ENCODE measurements around the gene TMEM170A.

TMEM170A gene

GRCh38 chr16:75483222-75483621 lies 18.7 kb upstream of the TMEM170A start:
- no peak for TF ChIP-seq MAX (IDR thresholded peaks at IDR 0.05; ENCODE audit: low read depth, low read length)
- no peak for TF ChIP-seq POLR2A (IDR thresholded peaks at IDR 0.05; ENCODE audit: extremely low read depth, insufficient read length)
- no peak for TF ChIP-seq CTCF (IDR thresholded peaks at IDR 0.05; ENCODE audit: low read depth, low read length)
- TF ChIP-seq MYC (IDR thresholded peaks at IDR 0.05; ENCODE audit: low read depth, low read length): no peak
- DNase-seq (ENCODE audit: low read depth): no peak
- H3K4me3 ChIP-seq (ENCODE audit: low read depth, low read length): no peak overlapping the region

- no peak overlapping the region for H3K4me3 ChIP-seq (ENCODE audit: low read depth, low read length)
- DNase-seq (ENCODE audit: low read depth): no peak
- TF ChIP-seq POLR2A (IDR thresholded peaks at IDR 0.05; ENCODE audit: extremely low read depth, insufficient read length) (no peak), MAX (IDR thresholded peaks at IDR 0.05; ENCODE audit: low read depth, low read length) (no peak), CTCF (IDR thresholded peaks at IDR 0.05; ENCODE audit: low read depth, low read length) (no peak), MYC (IDR thresholded peaks at IDR 0.05; ENCODE audit: low read depth, low read length) (no peak)
Observed at GRCh38 chr16:75482434-75483205, 18.1 kb upstream of the TMEM170A start.

GRCh38 chr16:75481475-75481874 lies 17.0 kb upstream of the TMEM170A start:
- no peak for DNase-seq (ENCODE audit: low read depth)
- no peak overlapping the region for H3K4me3 ChIP-seq (ENCODE audit: low read depth, low read length)
- no peak for TF ChIP-seq MAX (IDR thresholded peaks at IDR 0.05; ENCODE audit: low read depth, low read length)
- no peak for TF ChIP-seq CTCF (IDR thresholded peaks at IDR 0.05; ENCODE audit: low read depth, low read length)
- TF ChIP-seq POLR2A (IDR thresholded peaks at IDR 0.05; ENCODE audit: extremely low read depth, insufficient read length): no peak

- no peak overlapping the region for H3K4me3 ChIP-seq (ENCODE audit: low read depth, low read length)
- TF ChIP-seq CTCF (IDR thresholded peaks at IDR 0.05; ENCODE audit: low read depth, low read length) (no peak), MYC (IDR thresholded peaks at IDR 0.05; ENCODE audit: low read depth, low read length) (no peak), POLR2A (IDR thresholded peaks at IDR 0.05; ENCODE audit: extremely low read depth, insufficient read length) (no peak), MAX (IDR thresholded peaks at IDR 0.05; ENCODE audit: low read depth, low read length) (no peak)
- DNase-seq (ENCODE audit: low read depth): no peak
Observed at GRCh38 chr16:75479421-75479990, 15.0 kb upstream of the TMEM170A start.

- no peak for TF ChIP-seq MAX (IDR thresholded peaks at IDR 0.05; ENCODE audit: low read depth, low read length)
- TF ChIP-seq POLR2A (IDR thresholded peaks at IDR 0.05; ENCODE audit: extremely low read depth, insufficient read length): no peak
- TF ChIP-seq MYC (IDR thresholded peaks at IDR 0.05; ENCODE audit: low read depth, low read length): no peak
- no peak for TF ChIP-seq CTCF (IDR thresholded peaks at IDR 0.05; ENCODE audit: low read depth, low read length)
- no peak for DNase-seq (ENCODE audit: low read depth)
- no peak overlapping the region for H3K4me3 ChIP-seq (ENCODE audit: low read depth, low read length)
Observed at GRCh38 chr16:75478480-75479345, 14.2 kb upstream of the TMEM170A start.
